SK-N-SH (cell line): Measurements from ENCODE around the gene TMEM169. TPM values are rescaled to one million over a fixed set of nuclear protein-coding genes. Genes with fewer than 3 reads are reported as not detected.

Experiments
- CTCF ChIA-PET: fragments of 300-600, 350-600 bp; formaldehyde crosslinking; extraction: SDS; loops from one replicate; lab custom pipeline; 2021; lab: Yijun Ruan, JAX
- POLR2A ChIA-PET: fragments of 350-600 bp; sonication (Branson Sonifier 250); formaldehyde crosslinking; extraction: SDS; loops from one replicate; lab custom pipeline; 2020; ENCODE audit warnings: antibody characterized with exemption, inconsistent platforms; lab: Yijun Ruan, JAX
- DNase-seq: peaks from one replicate; pipeline ENCODE4 v3.0.0; 2012
- H2AFZ ChIP-seq: fragments of 200-600 bp; sonication (generic); 2 replicates; pipeline ENCODE4 v1.8.1; 2016; ENCODE audit warnings: antibody characterized with exemption, mild to moderate bottlenecking, low read depth
- H3F3A ChIP-seq: fragments of 200-600 bp; sonication (generic); replicated peaks from 2 replicates; pipeline ENCODE3; 2016; ENCODE audit warnings: antibody characterized with exemption, mild to moderate bottlenecking; ENCODE audit not compliant: insufficient read depth
- H3K27ac ChIP-seq, 2 experiments: fragments of 200-500 bp in 1 of 2; fragments of 200-600 bp in 1 of 2; sonication (Bioruptor generic) in 1 of 2; sonication (generic), shearing (Covaris generic) in 1 of 2; 2 replicates each; pipeline versions ENCODE4 v1.5.1 to v1.6.1; 2014 to 2016; ENCODE audit warnings: low read depth in 2 of 2, inconsistent platforms in 1 of 2, low read length in 1 of 2, mild to moderate bottlenecking in 1 of 2, mixed read lengths in 1 of 2
- H3K27me3 ChIP-seq: fragments of 200-600 bp; sonication (generic), shearing (Covaris generic); 2 replicates; pipeline ENCODE4 v1.6.1; 2016; ENCODE audit warnings: mixed run types; ENCODE audit not compliant: insufficient read depth
- H3K36me3 ChIP-seq, 2 experiments: fragments of 200-500 bp in 1 of 2; fragments of 200-600 bp in 1 of 2; sonication (Bioruptor generic) in 1 of 2; sonication (generic) in 1 of 2; replicated peaks in 1 of 2; 2 replicates each; pipeline versions ENCODE3 to v1.5.1; 2014 to 2016; ENCODE audit warnings: low read length in 1 of 2, mild to moderate bottlenecking in 1 of 2; ENCODE audit not compliant: insufficient read depth in 2 of 2, control insufficient read depth in 1 of 2
- H3K4me1 ChIP-seq, 2 experiments: fragments of 200-500 bp in 1 of 2; fragments of 200-600 bp in 1 of 2; sonication (Bioruptor generic) in 1 of 2; sonication (generic), shearing (Covaris generic) in 1 of 2; 2 replicates each; pipeline versions ENCODE4 v1.5.1 to v1.6.1; 2014 to 2016; ENCODE audit warnings: low read depth in 1 of 2, low read length in 1 of 2, mixed run types in 1 of 2; ENCODE audit not compliant: insufficient read depth in 2 of 2, control insufficient read depth in 1 of 2
- H3K4me2 ChIP-seq: fragments of 200-600 bp; sonication (generic), shearing (Covaris generic); 2 replicates; pipeline ENCODE4 v1.6.1; 2017; ENCODE audit warnings: mixed run types
- H3K4me3 ChIP-seq, 2 experiments: fragments of 200-500 bp in 1 of 2; fragments of 200-600 bp in 1 of 2; sonication (Bioruptor generic) in 1 of 2; sonication (generic), shearing (Covaris generic) in 1 of 2; 2 replicates each; pipeline versions ENCODE4 v1.5.1 to v1.8.1; 2014 to 2016; ENCODE audit warnings: low read depth in 2 of 2, inconsistent platforms in 1 of 2, low read length in 1 of 2, mild to moderate bottlenecking in 1 of 2, mixed read lengths in 1 of 2, moderate library complexity in 1 of 2
- H3K79me2 ChIP-seq: fragments of 200-600 bp; sonication (generic); 2 replicates; pipeline ENCODE4 v1.8.1; 2017; ENCODE audit warnings: mild to moderate bottlenecking; ENCODE audit not compliant: insufficient read depth
- H3K9ac ChIP-seq: fragments of 200-600 bp; sonication (generic); 2 replicates; pipeline ENCODE4 v1.6.1; 2017; ENCODE audit warnings: mixed run types
- H3K9me2 ChIP-seq: fragments of 200-600 bp; sonication (generic); 2 replicates; pipeline ENCODE4 v1.6.1; 2017; ENCODE audit warnings: mixed run types
- H3K9me3 ChIP-seq: fragments of 200-600 bp; sonication (generic); 2 replicates; pipeline ENCODE4 v1.6.1; 2017; ENCODE audit warnings: mixed run types, mild to moderate bottlenecking, moderate library complexity
- H4K20me1 ChIP-seq: fragments of 200-600 bp; sonication (generic); 2 replicates; pipeline ENCODE4 v1.6.1; 2017; ENCODE audit warnings: mild to moderate bottlenecking, mixed run types; ENCODE audit not compliant: insufficient read depth
- EP300 ChIP-seq, 2 experiments: IDR thresholded peaks; 2 replicates each; pipeline versions ENCODE4 v1.4.0 to v1.6.1; 2012; ENCODE audit warnings: borderline replicate concordance in 1 of 2, low read depth in 1 of 2, low read length in 1 of 2
- EZH2phosphoT487 ChIP-seq: fragments of 200-600 bp; sonication (generic); IDR thresholded peaks from 2 replicates; pipeline ENCODE4 v1.6.1; 2017; ENCODE audit warnings: low read depth, mixed run types, mild to moderate bottlenecking, antibody characterized with exemption, moderate library complexity, borderline replicate concordance
- FOXJ3 ChIP-seq: sonication (generic); formaldehyde crosslinking; IDR thresholded peaks from 2 replicates; pipeline ENCODE4 v1.5.1; 2020; ENCODE audit warnings: mild to moderate bottlenecking, missing genetic modification reagents
- GABPA ChIP-seq: IDR thresholded peaks from 2 replicates; pipeline ENCODE4 v1.4.0; 2012; ENCODE audit warnings: low read depth, mild to moderate bottlenecking
- GATA2 ChIP-seq: sonication (generic); formaldehyde crosslinking; IDR thresholded peaks from 2 replicates; pipeline ENCODE4 v1.5.0; 2020; ENCODE audit warnings: mild to moderate bottlenecking, missing genetic modification reagents
- JUND ChIP-seq: IDR thresholded peaks from 2 replicates; pipeline ENCODE4 v1.4.0; 2012
- NRF1 ChIP-seq: IDR thresholded peaks from 2 replicates; pipeline ENCODE4 v1.6.1; 2012; ENCODE audit warnings: low read depth, mild to moderate bottlenecking, low read length
- RFX5 ChIP-seq: IDR thresholded peaks from 2 replicates; pipeline ENCODE4 v1.6.1; 2012; ENCODE audit warnings: mild to moderate bottlenecking, improper control_type of control experiment, low read length
- TCF12 ChIP-seq: IDR thresholded peaks from 2 replicates; pipeline ENCODE4 v1.4.0; 2012
- USF2 ChIP-seq: fragments of 150-350 bp; IDR thresholded peaks from 2 replicates; pipeline ENCODE4 v1.6.1; 2017; ENCODE audit warnings: antibody characterized with exemption, low read length, low read depth, borderline replicate concordance
- YY1 ChIP-seq: IDR thresholded peaks from 2 replicates; pipeline ENCODE4 v1.4.0; 2012; ENCODE audit warnings: low read depth, mild to moderate bottlenecking
- WGBS: methylation state at CpG from one replicate; pipeline ENCODE4 v1.1.6; 2017; ENCODE audit warnings: low lambda C conversion rate; 5-methylcytosine and 5-hydroxymethylcytosine counted together
- polyA plus RNA-seq, 3 experiments: library from polyadenylated mRNA; depleted of rRNA; stranded (reverse); fragments of >200 nt; gene quantifications; 2 replicates each; pipeline ENCODE4 v1.2.3, GENCODE V29; 2012

Gene TMEM169
- polyA plus RNA-seq, 1 of the 3 experiments (the other 2 are of a cell fraction) = 0.30 TPM

GRCh38 chr2:216066230-216066629 is 15.5 kb upstream of the TMEM169 start:
- Histone ChIP-seq H3K36me3 (peaks cover 12 to 13% of the 10 kb centered on the region in 2 experiments), H3K79me2 (no peaks in the 10 kb centered on the region), H3K4me1 (peaks cover 0 to 4% of the 10 kb centered on the region in 2 experiments; a peak in 1 of 4 replicates), H3K27ac (peak overlapping the region in 1 of 2 experiments; percentile 15; a peak in 1 of 4 replicates), H3K27me3 (no peaks in the 10 kb centered on the region), H3K4me3 (no peak overlapping the region), H4K20me1 (no peaks in the 10 kb centered on the region), H3K9me2 (no peaks in the 10 kb centered on the region), H3F3A (no peaks in the 10 kb centered on the region), H3K9me3 (no peaks in the 10 kb centered on the region), H2AFZ (no peak overlapping the region), H3K4me2 (no peak overlapping the region), H3K9ac (no peak overlapping the region)
- 39% methylated on average over 5 of the region's 5 CpGs for WGBS
- POLR2A ChIA-PET = no interaction called here
- no peak for DNase-seq
- CTCF ChIA-PET = interaction anchor here (1.2 to 1.6 kb wide), 2 partner anchors 15 to 32 kb away, joined by 4 to 5 read pairs; partner anchors contain the start of genes PECR and TMEM169
- TF ChIP-seq TCF12 (peak; percentile 39), EP300 (IDR thresholded peaks at IDR 0.05; ENCODE audit: borderline replicate concordance in 1 of 2, low read depth in 1 of 2, low read length in 1 of 2) (0 out of 4 replicates have a peak, but pooled peaks of 1 of the 2 experiments have one; percentile 6), USF2 (no peak)

DNA sequence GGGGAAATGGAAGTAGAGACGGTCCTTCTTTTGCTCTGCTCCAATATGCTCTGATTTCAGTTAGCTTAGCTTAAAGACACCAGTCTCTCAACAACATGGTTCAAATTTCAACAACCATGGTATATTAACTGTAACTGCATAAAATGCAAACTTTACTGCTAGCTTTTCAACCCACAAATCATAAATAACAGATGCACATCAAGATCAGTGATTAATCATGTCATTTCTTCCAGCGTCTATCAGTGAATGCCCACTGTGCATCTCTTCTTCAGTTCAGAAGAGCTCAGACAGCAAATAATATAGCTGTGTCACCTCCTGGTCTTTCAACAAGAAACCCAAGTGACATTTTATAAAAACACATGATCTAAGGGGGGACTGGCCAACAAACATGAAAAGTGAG is 12.7 kb upstream of the TMEM169 start:
- 87% methylated on average over 2 of the region's 2 CpGs for WGBS
- no peak overlapping the region for H2AFZ ChIP-seq
- no peaks in the 10 kb centered on the region for H3K9me3 ChIP-seq
- ChIA-PET POLR2A (no interaction called here), CTCF (interaction anchor here (0.6 to 2.1 kb wide), 6 partner anchors 10 to 53 kb away, joined by 3 to 8 read pairs (median 3); partner anchors contain the start of genes PECR and TMEM169)
- TF ChIP-seq EZH2phosphoT487 (no peak), NRF1 (no peak), TCF12 (no peak), EP300 (IDR thresholded peaks at IDR 0.05; ENCODE audit: borderline replicate concordance in 1 of 2, low read depth in 1 of 2, low read length in 1 of 2) (no peak), YY1 (no peak), JUND (no peak), RFX5 (no peak), GATA2 (CRISPR knock-in tag) (no peak), USF2 (no peak), FOXJ3 (CRISPR knock-in tag) (no peak), GABPA (no peak)
- peaks cover 8 to 18% of the 10 kb centered on the region in 2 experiments for H3K36me3 ChIP-seq
- no peak overlapping the region for H3K4me2 ChIP-seq
- DNase-seq = no peak
- H3K9me2 ChIP-seq = no peaks in the 10 kb centered on the region
- H3K79me2 ChIP-seq = no peaks in the 10 kb centered on the region
- no peak overlapping the region for H3K27ac ChIP-seq
- H4K20me1 ChIP-seq = no peaks in the 10 kb centered on the region
- H3F3A ChIP-seq = peaks cover 6% of the 10 kb centered on the region
- no peaks in the 10 kb centered on the region for H3K27me3 ChIP-seq
- no peak overlapping the region for H3K4me3 ChIP-seq
- peaks cover 0 to 4% of the 10 kb centered on the region in 2 experiments; a peak in 1 of 4 replicates for H3K4me1 ChIP-seq
- no peak overlapping the region for H3K9ac ChIP-seq
